B cell (primary cell): ENCODE data around the gene RBM20. TPM values are rescaled to one million over a fixed set of nuclear protein-coding genes. Genes with fewer than 3 reads are reported as not detected.

Source experiments
- ATAC-seq: fragments of 200-7000 bp; cut with Tn5 transposase; one replicate; pipeline ENCODE4 v1.10.0; 2021; ENCODE audit warnings: low read depth, mild to moderate bottlenecking, moderate number of reproducible peaks, moderate library complexity
- CTCF ChIA-PET: fragments of 350-600 bp; sonication (Branson Sonifier 250); formaldehyde crosslinking; loops from one replicate; lab custom pipeline; 2021; ENCODE audit warnings: antibody characterized with exemption, inconsistent platforms; lab: Charles Lee
- POLR2A ChIA-PET: fragments of 350-600 bp; sonication (Branson Sonifier 250); formaldehyde crosslinking; loops from one replicate; lab custom pipeline; 2021; ENCODE audit warnings: antibody characterized with exemption; lab: Charles Lee
- DNase-seq: peaks from one replicate; pipeline ENCODE4 v3.0.0; 2013
- H2AFZ ChIP-seq: 2 replicates; pipeline ENCODE4 v1.6.1; 2012; ENCODE audit warnings: mild to moderate bottlenecking, low read depth, low read length; ENCODE audit not compliant: insufficient read depth, poor library complexity, severe bottlenecking
- H3K27ac ChIP-seq, 2 donors: 1 replicate in 1 of 2; 2 replicates in 1 of 2; pipeline ENCODE4 v1.5.1; 2012 to 2013; ENCODE audit warnings: low read length in 2 of 2, mild to moderate bottlenecking in 2 of 2, moderate library complexity in 1 of 2
- H3K27me3 ChIP-seq, 4 experiments: fragments of 200-600 bp in 1 of 4; sonication (generic) in 1 of 4; replicated peaks in 1 of 4; 1 replicate in 2 of 4; 2 replicates in 2 of 4; pipeline versions ENCODE4 v1.6.1 to v1.7.0; 2013 to 2016; ENCODE audit warnings: low read length in 3 of 4, mild to moderate bottlenecking in 2 of 4, mixed read lengths in 1 of 4, moderate library complexity in 1 of 4; ENCODE audit not compliant: insufficient read depth in 4 of 4, control insufficient read depth in 3 of 4; ENCODE audit errors: control extremely low read depth in 1 of 4
- H3K36me3 ChIP-seq, 2 experiments: replicated peaks in 1 of 2; 1 replicate in 1 of 2; 2 replicates in 1 of 2; pipeline versions ENCODE4 v1.6.1 to v1.7.1; 2013; ENCODE audit warnings: low read length in 1 of 2; ENCODE audit not compliant: insufficient read depth in 2 of 2, control insufficient read depth in 1 of 2; ENCODE audit errors: control extremely low read depth in 1 of 2, extremely low read depth in 1 of 2
- H3K4me1 ChIP-seq, 2 donors: fragments of 200-600 bp in 1 of 2; sonication (generic) in 1 of 2; 1 replicate in 1 of 2; 2 replicates in 1 of 2; pipeline versions ENCODE4 v1.5.1 to v1.6.1; 2013 to 2017; ENCODE audit warnings: low read length in 2 of 2; ENCODE audit not compliant: control insufficient read depth in 2 of 2, insufficient read depth in 2 of 2
- H3K4me2 ChIP-seq: replicated peaks from 2 replicates; pipeline ENCODE3; 2012; ENCODE audit warnings: mild to moderate bottlenecking, low read depth, low read length; ENCODE audit not compliant: poor library complexity, severe bottlenecking
- H3K4me3 ChIP-seq, 5 experiments: fragments of 200-600 bp in 1 of 5; sonication (generic) in 1 of 5; 1 replicate in 3 of 5; 2 replicates in 2 of 5; pipeline versions ENCODE4 v1.5.1 to v1.7.0; 2011 to 2016; ENCODE audit warnings: low read length in 4 of 5, mild to moderate bottlenecking in 4 of 5, low read depth in 2 of 5, control low read depth in 1 of 5, moderate library complexity in 1 of 5; ENCODE audit not compliant: insufficient read depth in 1 of 5; ENCODE audit errors: control extremely low read depth in 1 of 5, extremely low read depth in 1 of 5
- H3K79me2 ChIP-seq: fragments of 200-600 bp; sonication (generic); one replicate; pipeline ENCODE4 v1.6.0; 2016; ENCODE audit warnings: low read length; ENCODE audit not compliant: control insufficient read depth, insufficient read depth
- H3K9ac ChIP-seq: fragments of 200-600 bp; sonication (generic); 2 replicates; pipeline ENCODE4 v1.6.1; 2017; ENCODE audit warnings: mild to moderate bottlenecking, low read length, moderate library complexity
- H3K9me3 ChIP-seq, 3 donors: one replicate each; pipeline versions ENCODE4 v1.6.1 to v1.7.1; 2013; ENCODE audit warnings: low read length in 2 of 3; ENCODE audit not compliant: control insufficient read depth in 2 of 3, insufficient read depth in 1 of 3; ENCODE audit errors: control extremely low read depth in 1 of 3
- H4K20me1 ChIP-seq: 2 replicates; pipeline ENCODE4 v1.6.0; 2012; ENCODE audit warnings: mild to moderate bottlenecking, low read length; ENCODE audit not compliant: insufficient read depth, control insufficient read depth, poor library complexity, severe bottlenecking
- H3K27ac Mint-ChIP-seq: one replicate; pipeline ENCODE4 v1.8.0; 2021; ENCODE audit warnings: mixed read lengths
- H3K27me3 Mint-ChIP-seq: one replicate; pipeline ENCODE4 v1.8.0; 2021; ENCODE audit warnings: mixed read lengths
- H3K4me1 Mint-ChIP-seq: one replicate; pipeline ENCODE4 v1.8.0; 2021; ENCODE audit warnings: mixed read lengths
- H3K4me3 Mint-ChIP-seq: one replicate; pipeline ENCODE4 v1.8.0; 2021; ENCODE audit warnings: mixed read lengths
- H3K9me3 Mint-ChIP-seq: one replicate; pipeline ENCODE4 v1.8.0; 2022; ENCODE audit warnings: mixed read lengths; ENCODE audit not compliant: insufficient read depth
- EZH2 ChIP-seq: IDR thresholded peaks from 2 replicates; pipeline ENCODE4 v1.6.1; 2012; ENCODE audit warnings: borderline replicate concordance, low read depth, mild to moderate bottlenecking, moderate library complexity, low read length; ENCODE audit not compliant: insufficient read depth, poor library complexity, severe bottlenecking
- WGBS: methylation state at CpG from one replicate; pipeline ENCODE4 v1.1.5; 2013; ENCODE audit warnings: missing lambda C conversion rate; ENCODE audit not compliant: insufficient coverage; 5-methylcytosine and 5-hydroxymethylcytosine counted together
- intact Hi-C: fragments of 100-400 bp; cut with micrococcal nuclease; formaldehyde crosslinking; loops from one replicate; pipeline ENCODE4 v1.10.0; 2022
- polyA plus RNA-seq: library from polyadenylated mRNA; depleted of rRNA; stranded (reverse); fragments of >200 nt; gene quantifications from 2 replicates; pipeline ENCODE4 v1.2.3, GENCODE V29; 2012
- total RNA-seq, 2 donors: library from RNA; stranded (reverse); fragments of 120-200 nt in 1 of 2; gene quantifications; 1 replicate in 1 of 2; 2 replicates in 1 of 2; pipeline versions ENCODE4 v1.2.3 to v1.2.4, GENCODE V29; 2013 to 2022
- TF ChIP-seq, protein P1 (sequence below): fragments of 200-600 bp; IDR thresholded peaks from one replicate; pipeline ENCODE4 v1.8.0; 2022; ENCODE audit warnings: antibody characterized with exemption, mild to moderate bottlenecking

Gene RBM20
- total and polyA plus RNA-seq, 2 donors (not counting 1 experiment from before 2014, with no cell fraction given): not detected

DNA sequence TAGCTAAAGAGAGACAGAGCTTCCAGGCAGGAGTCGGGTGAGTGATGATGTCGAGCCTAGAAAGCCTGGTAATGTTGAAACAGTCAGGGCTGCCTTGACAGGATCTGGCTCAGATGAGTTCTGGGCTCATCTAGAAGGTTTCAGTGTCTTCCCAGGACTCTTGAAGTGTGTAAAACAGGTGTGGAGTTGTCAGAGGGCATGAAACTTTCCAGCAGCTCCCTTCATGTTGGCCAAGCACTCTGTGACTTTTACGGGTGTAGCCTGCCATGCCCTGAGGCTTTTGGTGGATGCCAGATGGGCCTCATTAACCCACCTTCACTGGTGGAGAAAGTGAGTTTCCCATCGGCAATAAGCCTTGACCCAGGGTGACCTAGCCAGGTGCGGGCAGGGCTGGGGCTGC lies 161.2 kb downstream of the RBM20 start:
- intact Hi-C loops: no loop called here
- Mint-ChIP-seq H3K9me3 (no peaks in the 10 kb centered on the region), H3K27ac (no peak overlapping the region), H3K27me3 (peaks cover 4% of the 10 kb centered on the region), H3K4me3 (no peak overlapping the region), H3K4me1 (peaks cover 30% of the 10 kb centered on the region)
- H3K9ac ChIP-seq: no peak overlapping the region
- H3K79me2 ChIP-seq: no peaks in the 10 kb centered on the region
- ChIA-PET POLR2A (interaction anchor here (1.5 kb wide), 1 partner anchor 68 kb away, joined by 5 read pairs; no protein-coding TSS in a partner anchor), CTCF (interaction anchor here (1.0 to 5.4 kb wide), 8 partner anchors 14 to 89 kb away, joined by 3 to 169 read pairs (median 19); partner anchors contain the start of gene PDCD4)
- H3K4me3 ChIP-seq: no peak overlapping the region
- no peak overlapping the region for H3K4me2 ChIP-seq
- ATAC-seq (no peak), DNase-seq (no peak)
- WGBS: 100% methylated on average over 3 of the region's 5 CpGs
- no peaks in the 10 kb centered on the region for H3K27me3 ChIP-seq
- TF ChIP-seq, protein P1, sequence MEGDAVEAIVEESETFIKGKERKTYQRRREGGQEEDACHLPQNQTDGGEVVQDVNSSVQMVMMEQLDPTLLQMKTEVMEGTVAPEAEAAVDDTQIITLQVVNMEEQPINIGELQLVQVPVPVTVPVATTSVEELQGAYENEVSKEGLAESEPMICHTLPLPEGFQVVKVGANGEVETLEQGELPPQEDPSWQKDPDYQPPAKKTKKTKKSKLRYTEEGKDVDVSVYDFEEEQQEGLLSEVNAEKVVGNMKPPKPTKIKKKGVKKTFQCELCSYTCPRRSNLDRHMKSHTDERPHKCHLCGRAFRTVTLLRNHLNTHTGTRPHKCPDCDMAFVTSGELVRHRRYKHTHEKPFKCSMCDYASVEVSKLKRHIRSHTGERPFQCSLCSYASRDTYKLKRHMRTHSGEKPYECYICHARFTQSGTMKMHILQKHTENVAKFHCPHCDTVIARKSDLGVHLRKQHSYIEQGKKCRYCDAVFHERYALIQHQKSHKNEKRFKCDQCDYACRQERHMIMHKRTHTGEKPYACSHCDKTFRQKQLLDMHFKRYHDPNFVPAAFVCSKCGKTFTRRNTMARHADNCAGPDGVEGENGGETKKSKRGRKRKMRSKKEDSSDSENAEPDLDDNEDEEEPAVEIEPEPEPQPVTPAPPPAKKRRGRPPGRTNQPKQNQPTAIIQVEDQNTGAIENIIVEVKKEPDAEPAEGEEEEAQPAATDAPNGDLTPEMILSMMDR: no peak
- TF ChIP-seq EZH2: no peak
- no peak overlapping the region for H3K27ac ChIP-seq
- peaks cover 24 to 30% of the 10 kb centered on the region in 2 donors for H3K4me1 ChIP-seq
- H3K9me3 ChIP-seq: no peaks in the 10 kb centered on the region
- H2AFZ ChIP-seq: no peak overlapping the region
- no peaks in the 10 kb centered on the region for H3K36me3 ChIP-seq
- no peaks in the 10 kb centered on the region for H4K20me1 ChIP-seq

DNA sequence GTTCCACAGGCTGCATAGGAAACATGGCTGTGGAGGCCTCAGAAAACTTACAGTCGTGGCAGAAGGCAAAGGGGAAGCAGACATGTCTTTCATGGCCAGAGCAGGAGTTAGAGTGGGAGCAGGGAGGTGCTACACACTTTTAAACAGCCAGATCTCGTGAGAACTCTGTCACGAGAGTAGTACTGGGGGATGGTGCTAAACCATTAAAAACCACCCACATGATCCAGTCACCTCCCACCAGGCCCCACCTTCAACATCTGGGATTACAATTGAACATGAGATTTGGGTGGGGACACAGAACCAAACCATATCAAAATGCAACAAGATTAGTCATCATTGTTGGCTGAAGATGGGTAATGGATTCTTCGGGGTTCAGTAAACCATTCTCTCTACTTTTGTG lies 162.2 kb downstream of the RBM20 start:
- Histone ChIP-seq H3K9ac (no peak overlapping the region), H3K79me2 (no peaks in the 10 kb centered on the region), H3K27me3 (no peaks in the 10 kb centered on the region), H4K20me1 (no peaks in the 10 kb centered on the region), H2AFZ (no peak overlapping the region), H3K4me1 (peaks cover 24 to 30% of the 10 kb centered on the region in 2 donors), H3K36me3 (no peaks in the 10 kb centered on the region), H3K27ac (no peak overlapping the region), H3K9me3 (no peaks in the 10 kb centered on the region), H3K4me3 (no peak overlapping the region), H3K4me2 (no peak overlapping the region)
- Mint-ChIP-seq H3K9me3 (no peaks in the 10 kb centered on the region), H3K27ac (no peak overlapping the region), H3K27me3 (no peaks in the 10 kb centered on the region), H3K4me1 (peaks cover 30% of the 10 kb centered on the region), H3K4me3 (no peak overlapping the region)
- ChIA-PET POLR2A (interaction anchor here (1.1 kb wide), 1 partner anchor 35 kb away, joined by 3 read pairs; no protein-coding TSS in a partner anchor), CTCF (interaction anchor here (5.4 kb wide), 1 partner anchor 88 kb away, joined by 169 read pairs; no protein-coding TSS in a partner anchor)
- ATAC-seq (no peak), DNase-seq (no peak)
- TF ChIP-seq EZH2: no peak
- TF ChIP-seq, protein P1: no peak
- intact Hi-C loops: no loop called here
- WGBS: 75% methylated on average over 1 of the region's 4 CpGs
